ENCODE results near the gene PARL.

The PARL gene

GRCh38 chr3:183904833-183905780 lies 20.4 kb upstream of the PARL start:
- no peaks in the 10 kb centered on the region for H3K4me1 ChIP-seq (ENCODE audit: control insufficient read depth, insufficient read depth, low read length)
- H3K9me3 ChIP-seq (ENCODE audit: control insufficient read depth, insufficient read depth, low read length): no peaks in the 10 kb centered on the region
- H3K9ac ChIP-seq (ENCODE audit: low read depth, low read length): no peak overlapping the region
- no peaks in the 10 kb centered on the region for H3K36me3 ChIP-seq (ENCODE audit: control insufficient read depth, insufficient read depth, low read length)
- H3K27me3 ChIP-seq (ENCODE audit: control insufficient read depth, insufficient read depth, low read length): no peaks in the 10 kb centered on the region
- H3K4me3 ChIP-seq (ENCODE audit: low read depth, low read length): no peak overlapping the region
- H3K27ac ChIP-seq (ENCODE audit: low read depth, low read length): no peak overlapping the region

GRCh38 chr3:183898028-183898431 lies 13.3 kb upstream of the PARL start:
- no peak overlapping the region for H3K9ac ChIP-seq (ENCODE audit: low read depth, low read length)
- no peak overlapping the region for H3K4me3 ChIP-seq (ENCODE audit: low read depth, low read length)
- H3K27ac ChIP-seq (ENCODE audit: low read depth, low read length): no peak overlapping the region
- no peaks in the 10 kb centered on the region for H3K27me3 ChIP-seq (ENCODE audit: control insufficient read depth, insufficient read depth, low read length)
- H3K4me1 ChIP-seq (ENCODE audit: control insufficient read depth, insufficient read depth, low read length): peaks cover 4% of the 10 kb centered on the region; the same call in 1 of the 2 replicates
- no peaks in the 10 kb centered on the region for H3K36me3 ChIP-seq (ENCODE audit: control insufficient read depth, insufficient read depth, low read length)
- H3K9me3 ChIP-seq (ENCODE audit: control insufficient read depth, insufficient read depth, low read length): no peaks in the 10 kb centered on the region

- H3K4me3 ChIP-seq (ENCODE audit: low read depth, low read length): no peak overlapping the region
- H3K4me1 ChIP-seq (ENCODE audit: control insufficient read depth, insufficient read depth, low read length): peaks cover 4% of the 10 kb centered on the region; the same call in 1 of the 2 replicates
- H3K27ac ChIP-seq (ENCODE audit: low read depth, low read length): no peak overlapping the region
Measured at GRCh38 chr3:183897606-183898005, 12.9 kb upstream of the PARL start.

DNA sequence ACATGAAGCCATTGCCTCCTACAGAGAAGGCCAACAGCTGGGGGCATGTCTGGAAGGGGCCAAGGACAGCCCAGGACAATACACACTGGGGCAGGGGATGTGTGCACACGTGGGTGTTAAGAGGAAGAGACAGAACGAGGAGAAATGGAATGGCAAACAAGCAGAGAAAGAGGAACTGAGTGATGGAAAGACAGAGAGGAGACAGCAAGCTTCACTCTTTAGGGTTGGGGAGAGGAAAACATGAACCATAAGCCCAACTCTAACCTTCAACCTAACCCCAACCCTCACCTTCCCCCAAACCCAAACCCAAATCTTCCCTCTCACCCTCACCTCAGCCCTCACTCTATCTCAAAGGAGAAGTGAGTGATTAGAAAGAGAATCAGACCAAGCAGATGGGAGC lies 11.9 kb upstream of the PARL start:
- no peaks in the 10 kb centered on the region for H3K9me3 ChIP-seq (ENCODE audit: control insufficient read depth, insufficient read depth, low read length)
- no peaks in the 10 kb centered on the region for H3K27me3 ChIP-seq (ENCODE audit: control insufficient read depth, insufficient read depth, low read length)

More at GRCh38 chr3:183897606-183898005, 12.9 kb upstream of the PARL start:
- no peaks in the 10 kb centered on the region for H3K27me3 ChIP-seq (ENCODE audit: control insufficient read depth, insufficient read depth, low read length)
- no peak overlapping the region for H3K9ac ChIP-seq (ENCODE audit: low read depth, low read length)
- H3K9me3 ChIP-seq (ENCODE audit: control insufficient read depth, insufficient read depth, low read length): no peaks in the 10 kb centered on the region
- no peaks in the 10 kb centered on the region for H3K36me3 ChIP-seq (ENCODE audit: control insufficient read depth, insufficient read depth, low read length)

GRCh38 chr3:183896184-183896583 lies 11.5 kb upstream of the PARL start:
- Histone ChIP-seq H3K27me3 (ENCODE audit: control insufficient read depth, insufficient read depth, low read length) (no peaks in the 10 kb centered on the region), H3K4me3 (ENCODE audit: low read depth, low read length) (no peak overlapping the region), H3K36me3 (ENCODE audit: control insufficient read depth, insufficient read depth, low read length) (no peaks in the 10 kb centered on the region), H3K9ac (ENCODE audit: low read depth, low read length) (no peak overlapping the region), H3K4me1 (ENCODE audit: control insufficient read depth, insufficient read depth, low read length) (peaks cover 4% of the 10 kb centered on the region; the same call in 1 of the 2 replicates), H3K27ac (ENCODE audit: low read depth, low read length) (no peak overlapping the region), H3K9me3 (ENCODE audit: control insufficient read depth, insufficient read depth, low read length) (no peaks in the 10 kb centered on the region)

More for the DNA sequence above, 11.9 kb upstream of the PARL start:
- Histone ChIP-seq H3K36me3 (ENCODE audit: control insufficient read depth, insufficient read depth, low read length) (no peaks in the 10 kb centered on the region), H3K4me1 (ENCODE audit: control insufficient read depth, insufficient read depth, low read length) (peaks cover 4% of the 10 kb centered on the region; the same call in 1 of the 2 replicates), H3K9ac (ENCODE audit: low read depth, low read length) (no peak overlapping the region), H3K4me3 (ENCODE audit: low read depth, low read length) (no peak overlapping the region), H3K27ac (ENCODE audit: low read depth, low read length) (no peak overlapping the region)

GRCh38 chr3:183895774-183896173 lies 11.1 kb upstream of the PARL start:
- no peak overlapping the region for H3K27ac ChIP-seq (ENCODE audit: low read depth, low read length)
- no peak overlapping the region for H3K9ac ChIP-seq (ENCODE audit: low read depth, low read length)
- no peaks in the 10 kb centered on the region for H3K9me3 ChIP-seq (ENCODE audit: control insufficient read depth, insufficient read depth, low read length)
- no peak overlapping the region for H3K4me3 ChIP-seq (ENCODE audit: low read depth, low read length)
- no peaks in the 10 kb centered on the region for H3K36me3 ChIP-seq (ENCODE audit: control insufficient read depth, insufficient read depth, low read length)
- H3K4me1 ChIP-seq (ENCODE audit: control insufficient read depth, insufficient read depth, low read length): peaks cover 4% of the 10 kb centered on the region; the same call in 1 of the 2 replicates
- H3K27me3 ChIP-seq (ENCODE audit: control insufficient read depth, insufficient read depth, low read length): no peaks in the 10 kb centered on the region

- Histone ChIP-seq H3K9ac (ENCODE audit: low read depth, low read length) (no peak overlapping the region), H3K27ac (ENCODE audit: low read depth, low read length) (no peak overlapping the region), H3K4me3 (ENCODE audit: low read depth, low read length) (no peak overlapping the region), H3K36me3 (ENCODE audit: control insufficient read depth, insufficient read depth, low read length) (no peaks in the 10 kb centered on the region), H3K4me1 (ENCODE audit: control insufficient read depth, insufficient read depth, low read length) (peaks cover 4% of the 10 kb centered on the region; the same call in 1 of the 2 replicates), H3K9me3 (ENCODE audit: control insufficient read depth, insufficient read depth, low read length) (no peaks in the 10 kb centered on the region), H3K27me3 (ENCODE audit: control insufficient read depth, insufficient read depth, low read length) (no peaks in the 10 kb centered on the region)
Measured at GRCh38 chr3:183895296-183895695, 10.6 kb upstream of the PARL start.

DNA sequence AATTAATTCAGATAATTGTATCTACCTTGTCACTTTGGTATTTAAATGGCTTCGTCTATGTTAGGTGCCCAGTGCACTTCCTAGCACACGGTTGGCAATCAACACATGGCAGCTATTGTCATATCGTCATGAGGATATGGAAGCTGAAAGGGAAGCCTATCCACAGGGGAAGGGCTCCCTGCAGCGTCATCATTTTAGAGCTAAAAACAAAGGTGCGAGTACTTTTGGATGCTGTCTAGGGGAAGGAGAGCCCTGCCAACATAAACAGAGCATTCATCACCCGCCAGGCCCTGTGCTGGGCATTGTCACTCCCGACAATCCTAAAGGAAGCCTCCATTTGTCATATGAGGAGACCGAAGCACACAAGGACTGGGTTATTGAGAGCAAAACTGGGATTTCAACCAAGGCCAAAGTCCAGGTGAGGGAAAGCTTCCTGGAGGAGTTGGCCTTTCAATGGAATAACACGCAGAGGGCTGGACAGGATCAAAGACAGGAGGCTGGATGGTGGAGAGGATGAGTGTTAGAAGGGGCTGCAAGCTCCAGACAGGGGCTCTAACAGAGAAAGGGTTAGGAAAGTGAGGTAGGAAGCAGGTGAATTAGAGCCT lies 8.0 kb upstream of the PARL start:
- Histone ChIP-seq H3K4me1 (ENCODE audit: control insufficient read depth, insufficient read depth, low read length) (peaks cover 3% of the 10 kb centered on the region; the same call in 1 of the 2 replicates), H3K9ac (ENCODE audit: low read depth, low read length) (no peak overlapping the region), H3K27ac (ENCODE audit: low read depth, low read length) (no peak overlapping the region), H3K36me3 (ENCODE audit: control insufficient read depth, insufficient read depth, low read length) (no peaks in the 10 kb centered on the region), H3K9me3 (ENCODE audit: control insufficient read depth, insufficient read depth, low read length) (no peaks in the 10 kb centered on the region), H3K4me3 (ENCODE audit: low read depth, low read length) (no peak overlapping the region), H3K27me3 (ENCODE audit: control insufficient read depth, insufficient read depth, low read length) (no peaks in the 10 kb centered on the region)

DNA sequence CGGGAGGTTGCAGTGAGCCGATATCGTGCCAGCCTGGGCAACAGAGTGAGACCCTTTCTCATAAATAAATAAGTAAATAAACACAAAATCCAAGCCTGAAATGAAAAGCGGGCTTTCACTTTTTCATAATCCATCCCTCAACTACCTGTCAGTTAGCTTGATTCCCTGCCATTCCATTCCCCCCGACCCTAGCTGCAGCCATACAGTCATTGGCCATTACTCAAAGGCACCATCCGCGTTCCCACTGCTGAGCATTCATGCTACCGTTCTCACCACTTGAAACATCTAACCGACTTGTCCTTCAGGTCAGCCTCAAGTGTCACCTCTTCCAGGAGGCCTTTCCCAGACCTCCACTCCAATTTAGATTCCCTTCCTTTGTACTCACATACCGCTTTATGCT lies 1.1 kb upstream of the PARL start:
- H3K4me3 ChIP-seq (ENCODE audit: low read depth, low read length): no peak overlapping the region

DNA sequence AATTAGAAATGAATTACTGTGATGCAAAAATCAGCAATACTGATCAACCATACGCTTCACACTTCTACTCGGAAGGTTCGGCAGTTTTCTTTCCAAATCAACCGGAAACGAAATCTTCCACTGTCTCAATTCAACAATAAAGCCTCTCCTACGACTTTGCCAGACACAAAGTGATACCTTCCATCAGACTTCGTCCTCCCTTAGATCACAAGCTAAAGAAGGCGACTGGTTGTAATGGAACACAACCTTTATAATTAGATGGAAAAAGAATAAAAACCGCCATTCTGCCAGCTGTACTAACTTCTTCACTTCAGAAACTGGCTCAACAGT lies 618 bp downstream of the PARL start:
- H3K27me3 ChIP-seq (ENCODE audit: control insufficient read depth, insufficient read depth, low read length): no peaks in the 10 kb centered on the region
- H3K9ac ChIP-seq (ENCODE audit: low read depth, low read length): peak overlapping the region; percentile 81
- H3K36me3 ChIP-seq (ENCODE audit: control insufficient read depth, insufficient read depth, low read length): peaks cover 3% of the 10 kb centered on the region; the same call in 1 of the 2 replicates
- no peaks in the 10 kb centered on the region for H3K9me3 ChIP-seq (ENCODE audit: control insufficient read depth, insufficient read depth, low read length)
- H3K4me3 ChIP-seq (ENCODE audit: low read depth, low read length): peak overlapping the region; percentile 97
- peaks cover 15% of the 10 kb centered on the region for H3K4me1 ChIP-seq (ENCODE audit: control insufficient read depth, insufficient read depth, low read length)
- peak overlapping the region; percentile 75 for H3K27ac ChIP-seq (ENCODE audit: low read depth, low read length)

More for the DNA sequence above, 1.1 kb upstream of the PARL start:
- Histone ChIP-seq H3K9me3 (ENCODE audit: control insufficient read depth, insufficient read depth, low read length) (no peaks in the 10 kb centered on the region), H3K27ac (ENCODE audit: low read depth, low read length) (no peak overlapping the region), H3K36me3 (ENCODE audit: control insufficient read depth, insufficient read depth, low read length) (no peaks in the 10 kb centered on the region), H3K4me1 (ENCODE audit: control insufficient read depth, insufficient read depth, low read length) (peaks cover 10% of the 10 kb centered on the region; the same call in 1 of the 2 replicates), H3K9ac (ENCODE audit: low read depth, low read length) (no peak overlapping the region), H3K27me3 (ENCODE audit: control insufficient read depth, insufficient read depth, low read length) (no peaks in the 10 kb centered on the region)

All from HUES48 (cell line).